GM19043 (cell line): ENCODE measurements around the gene ARHGAP5.

Experiments
- ATAC-seq: cut with Tn5 transposase; IDR thresholded peaks from one replicate; pipeline ENCODE4 v1.9.1; 2021; ENCODE audit warnings: low read depth; ENCODE audit not compliant: unreplicated experiment

Gene ARHGAP5

GRCh38 chr14:32166924-32167323 lies 89.8 kb downstream of the ARHGAP5 start:
- ATAC-seq, result no peak

- no peak for ATAC-seq
Measured at GRCh38 chr14:32167907-32168306, 90.8 kb downstream of the ARHGAP5 start.

- no peak for ATAC-seq
Measured at GRCh38 chr14:32169191-32169590, 92.1 kb downstream of the ARHGAP5 start.

- ATAC-seq, result no peak
Measured at GRCh38 chr14:32171469-32171868, 94.4 kb downstream of the ARHGAP5 start.

GRCh38 chr14:32183151-32184058 lies 106.3 kb downstream of the ARHGAP5 start:
- no peak for ATAC-seq

- ATAC-seq, result no peak
Measured at GRCh38 chr14:32185097-32185496, 108.0 kb downstream of the ARHGAP5 start.

- ATAC-seq, result no peak
Measured at GRCh38 chr14:32186248-32186647, 109.1 kb downstream of the ARHGAP5 start.

GRCh38 chr14:32189811-32190210 lies 112.7 kb downstream of the ARHGAP5 start:
- no peak for ATAC-seq

GRCh38 chr14:32190673-32191072 lies 113.6 kb downstream of the ARHGAP5 start:
- ATAC-seq, result no peak

GRCh38 chr14:32192712-32193373 lies 115.7 kb downstream of the ARHGAP5 start:
- ATAC-seq, result no peak

GRCh38 chr14:32193532-32193931 lies 116.4 kb downstream of the ARHGAP5 start:
- no peak for ATAC-seq

GRCh38 chr14:32195636-32196035 lies 118.5 kb downstream of the ARHGAP5 start:
- ATAC-seq, result no peak

GRCh38 chr14:32197919-32198318 lies 120.8 kb downstream of the ARHGAP5 start:
- ATAC-seq, result peak; percentile 38

GRCh38 chr14:32200368-32201192 lies 123.5 kb downstream of the ARHGAP5 start:
- ATAC-seq, result no peak

GRCh38 chr14:32201193-32201815 lies 124.2 kb downstream of the ARHGAP5 start:
- ATAC-seq, result peak; percentile 48

GRCh38 chr14:32201816-32202490 lies 124.8 kb downstream of the ARHGAP5 start, which contains the start of gene RNU6-7:
Gene RNU6-7, plus strand, starts transcription at chr14:32202045.
- no peak for ATAC-seq

- no peak for ATAC-seq
Measured at GRCh38 chr14:32202491-32202997, 125.4 kb downstream of the ARHGAP5 start.

GRCh38 chr14:32202998-32203882 lies 126.1 kb downstream of the ARHGAP5 start, which contains the start of gene RNU6-8:
Gene RNU6-8, minus strand, starts transcription at chr14:32203269.
- peak; percentile 50 for ATAC-seq

- no peak for ATAC-seq
Measured at GRCh38 chr14:32203928-32204357, 126.8 kb downstream of the ARHGAP5 start.
